T-helper 17 cell (primary cell): Measurements from ENCODE around the gene FBXO3. TPM values are rescaled to one million over a fixed set of nuclear protein-coding genes. Genes with fewer than 3 reads are reported as not detected.

Experiments
- total RNA-seq, 4 donors: library from RNA in 2 of 4; stranded (reverse) in 2 of 4; gene quantifications; one replicate each; pipeline ENCODE4 v1.2.3 and lab custom pipeline; 2022 to 2026

FBXO3 gene
- total RNA-seq, 2 donors from 2014 or later = 43.9 to 57.3 TPM

Other genes starting within 250 kb of the FBXO3 start
- not detected for gene C11orf91, start 73.7 kb downstream of the FBXO3 start, total RNA-seq
- 10 to 100 TPM; 48.7 to 53.6 TPM for gene CD59, start 38.1 kb downstream of the FBXO3 start, total RNA-seq
- gene LMO2, start 117.6 kb upstream of the FBXO3 start, total RNA-seq = 1 to 10 TPM; 1.8 to 2.1 TPM